ENCODE data around the gene HEXD. TPM values are rescaled to one million over a fixed set of nuclear protein-coding genes. Genes with fewer than 3 reads are reported as not detected.

Gene HEXD
- polyA plus RNA-seq, 3 donors, result 8.9 to 61.5 (median 12.7) TPM

DNA sequence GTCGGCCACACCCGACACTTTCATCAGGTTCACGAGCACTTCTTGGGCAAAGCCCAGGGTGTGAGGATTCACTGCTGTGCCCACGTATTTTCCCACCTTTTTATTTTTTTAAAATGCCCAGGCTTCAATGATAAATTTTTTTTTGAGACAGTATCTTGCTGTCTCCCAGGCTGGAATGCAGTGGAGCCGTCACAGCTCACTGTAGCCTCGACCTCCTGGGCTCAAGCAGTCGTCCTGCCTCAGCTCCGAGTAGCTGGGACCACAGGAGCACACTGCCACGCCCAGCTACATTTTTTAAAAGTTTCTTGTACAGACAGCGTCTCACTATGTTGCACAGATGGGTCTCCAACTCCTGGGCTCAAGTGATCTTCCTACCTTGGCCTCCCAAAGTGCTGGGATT, 28.8 kb upstream of the HEXD start:
- Mint-ChIP-seq H3K4me1 (peaks cover 14% of the 10 kb centered on the region), H3K9me3 (peaks cover 0 to 6% (median 0%) of the 10 kb centered on the region in 7 donors), H3K4me3 (no peak overlapping the region), H3K36me3 (peaks cover 23 to 30% of the 10 kb centered on the region in 2 donors), H3K27ac (no peak overlapping the region), H3K27me3 (ENCODE audit: low read depth in 3 of 3) (peaks cover 13 to 37% (median 33%) of the 10 kb centered on the region in 3 donors)
- Histone ChIP-seq H3K27ac (ENCODE audit: low read depth in 1 of 2, low read length in 2 of 2) (no peak overlapping the region), H3K4me2 (replicated peaks; ENCODE audit: extremely low read depth, low read length, poor library complexity, severe bottlenecking) (no peak overlapping the region), H3K36me3 (replicated peaks in 1 of 2; ENCODE audit: control insufficient read depth in 1 of 2, insufficient read depth in 2 of 2, low read length in 2 of 2) (peaks cover 0 to 20% of the 10 kb centered on the region in 2 donors), H2AFZ (ENCODE audit: insufficient read depth, low read depth, low read length, poor library complexity, severe bottlenecking) (no peak overlapping the region), H3K79me2 (ENCODE audit: insufficient read depth, low read length) (no peaks in the 10 kb centered on the region), H3K27me3 (ENCODE audit: control insufficient read depth in 2 of 2, insufficient read depth in 2 of 2, low read length in 2 of 2) (peaks cover 0 to 27% of the 10 kb centered on the region in 2 donors), H3K4me3 (replicated peaks in 1 of 3; ENCODE audit: low read depth in 2 of 3, low read length in 3 of 3) (no peak overlapping the region), H3K9me3 (replicated peaks in 1 of 2; ENCODE audit: control insufficient read depth in 1 of 2, insufficient read depth in 1 of 2, low read length in 2 of 2) (no peaks in the 10 kb centered on the region), H4K20me1 (ENCODE audit: insufficient read depth, low read length) (no peaks in the 10 kb centered on the region), H3K4me1 (ENCODE audit: control insufficient read depth in 1 of 2, insufficient read depth in 2 of 2, low read length in 2 of 2) (peaks cover 10 to 11% of the 10 kb centered on the region in 2 donors), H3K9ac (ENCODE audit: insufficient read depth, low read length, poor library complexity, severe bottlenecking) (no peak overlapping the region)
- intact Hi-C loops (cut with micrococcal nuclease), result no loop called here
- no peak for DNase-seq
- WGBS (ENCODE audit: insufficient coverage), result 93% methylated on average over 8 of the region's 10 CpGs
- no peak for TF ChIP-seq CTCF (IDR thresholded peaks at IDR 0.05)

- H3K27ac Mint-ChIP-seq, result no peak overlapping the region
- H3K4me3 Mint-ChIP-seq, result no peak overlapping the region
- WGBS (ENCODE audit: insufficient coverage), result 95% methylated on average over 26 of the region's 34 CpGs
- H3K36me3 Mint-ChIP-seq, result peaks cover 23 to 37% of the 10 kb centered on the region in 2 donors
- no peak for TF ChIP-seq CTCF (IDR thresholded peaks at IDR 0.05)
- peaks cover 13 to 28% (median 26%) of the 10 kb centered on the region in 3 donors for H3K27me3 Mint-ChIP-seq (ENCODE audit: low read depth in 3 of 3)
- Histone ChIP-seq H3K9ac (ENCODE audit: insufficient read depth, low read length, poor library complexity, severe bottlenecking) (no peak overlapping the region), H4K20me1 (ENCODE audit: insufficient read depth, low read length) (no peaks in the 10 kb centered on the region), H3K9me3 (replicated peaks in 1 of 2; ENCODE audit: control insufficient read depth in 1 of 2, insufficient read depth in 1 of 2, low read length in 2 of 2) (no peaks in the 10 kb centered on the region), H3K27ac (ENCODE audit: low read depth in 1 of 2, low read length in 2 of 2) (no peak overlapping the region), H3K4me3 (replicated peaks in 1 of 3; ENCODE audit: low read depth in 2 of 3, low read length in 3 of 3) (no peak overlapping the region), H3K36me3 (replicated peaks in 1 of 2; ENCODE audit: control insufficient read depth in 1 of 2, insufficient read depth in 2 of 2, low read length in 2 of 2) (peaks cover 0 to 20% of the 10 kb centered on the region in 2 donors), H2AFZ (ENCODE audit: insufficient read depth, low read depth, low read length, poor library complexity, severe bottlenecking) (no peak overlapping the region), H3K79me2 (ENCODE audit: insufficient read depth, low read length) (no peaks in the 10 kb centered on the region), H3K4me1 (ENCODE audit: control insufficient read depth in 1 of 2, insufficient read depth in 2 of 2, low read length in 2 of 2) (peaks cover 10 to 11% of the 10 kb centered on the region in 2 donors), H3K27me3 (ENCODE audit: control insufficient read depth in 2 of 2, insufficient read depth in 2 of 2, low read length in 2 of 2) (peaks cover 0 to 19% of the 10 kb centered on the region in 2 donors), H3K4me2 (replicated peaks; ENCODE audit: extremely low read depth, low read length, poor library complexity, severe bottlenecking) (no peak overlapping the region)
- intact Hi-C loops (cut with micrococcal nuclease), result no loop called here
- H3K4me1 Mint-ChIP-seq, result peaks cover 14% of the 10 kb centered on the region
- no peak for DNase-seq
- H3K9me3 Mint-ChIP-seq, result peaks cover 0 to 6% (median 0%) of the 10 kb centered on the region in 7 donors
Measured at GRCh38 chr17:82390015-82390859, 27.9 kb upstream of the HEXD start.
